ENCODE measurements around the gene ALK.
"Not testable (repeated sequence)": the region's sequence is repeated elsewhere in the genome, so short reads cannot be mapped to it uniquely, and the experiment has no call there.

ALK gene

DNA sequence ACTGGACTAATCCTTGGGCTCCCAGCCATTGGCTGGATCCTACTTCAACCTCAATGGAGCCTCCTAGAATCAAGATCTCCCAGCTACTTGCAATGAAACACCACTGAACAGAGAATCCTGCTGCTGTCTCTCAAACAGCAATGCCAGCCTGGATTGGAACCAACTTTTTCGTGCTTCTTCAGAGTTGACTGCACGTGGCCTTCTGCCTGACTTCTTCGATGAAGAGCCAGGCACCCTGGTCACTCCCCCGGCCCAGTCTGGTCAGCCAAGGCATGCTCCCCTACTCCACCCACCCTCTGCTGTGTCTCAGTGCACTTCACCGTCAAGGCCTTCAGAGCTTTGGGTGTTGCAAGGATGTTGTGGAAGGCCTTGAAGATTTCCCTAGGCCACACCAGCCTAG is 657.5 kb downstream of the ALK start:
- no peak for DNase-seq

- no peak for DNase-seq
Observed at GRCh38 chr2:29262681-29263260, 658.6 kb downstream of the ALK start.

DNA sequence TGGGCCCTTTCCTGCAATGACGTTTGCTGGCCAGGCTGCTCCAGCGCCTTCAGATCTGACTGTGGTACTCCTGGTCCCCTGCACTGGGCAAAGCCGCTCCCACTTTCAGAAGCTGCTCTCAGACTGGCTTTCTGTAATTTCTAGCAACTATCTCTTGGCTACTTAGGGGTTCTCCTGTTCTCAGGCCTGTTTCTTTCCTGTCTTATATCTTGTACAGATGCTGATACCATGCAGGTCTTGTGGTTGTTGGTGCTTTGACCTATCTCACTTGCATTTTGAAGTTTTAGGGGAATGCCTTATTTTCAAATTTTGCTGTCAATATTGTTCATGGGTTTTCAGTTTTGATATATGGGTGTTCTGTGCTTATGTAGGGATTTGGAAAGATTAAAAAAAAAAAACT is 660.4 kb downstream of the ALK start:
- no peak for DNase-seq

DNA sequence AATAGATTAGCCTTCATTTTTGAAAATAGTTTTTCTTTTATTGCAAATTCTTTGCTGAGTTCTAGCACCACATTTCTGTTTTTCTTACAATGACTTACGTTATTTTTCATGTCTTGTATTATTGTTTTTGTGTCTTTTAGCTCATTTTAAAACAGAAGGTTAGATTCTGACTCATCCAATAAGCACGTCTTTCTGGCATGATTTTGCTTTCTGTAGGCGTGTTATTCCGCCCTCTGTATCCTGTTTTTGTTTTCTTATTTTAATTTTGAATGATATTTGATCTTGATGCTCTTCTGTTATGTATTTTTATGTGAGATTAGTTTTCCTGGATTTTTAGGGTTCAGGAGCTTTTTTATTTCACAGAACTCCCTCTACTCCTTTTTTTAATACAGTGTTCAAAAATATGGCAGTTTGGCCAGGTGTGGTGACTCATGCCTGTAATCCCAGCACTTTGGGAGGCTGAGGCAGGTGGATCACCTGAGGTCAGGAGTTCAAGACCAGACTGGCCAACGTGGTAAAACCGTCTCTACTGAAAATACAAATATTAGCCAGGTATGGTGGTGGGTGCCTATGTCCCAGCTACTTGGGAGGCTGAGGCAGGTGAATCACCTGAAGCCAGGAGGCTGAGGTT is 661.1 kb downstream of the ALK start:
- DNase-seq, result no peak

GRCh38 chr2:29259221-29259620 is 662.2 kb downstream of the ALK start:
- no peak for DNase-seq

DNA sequence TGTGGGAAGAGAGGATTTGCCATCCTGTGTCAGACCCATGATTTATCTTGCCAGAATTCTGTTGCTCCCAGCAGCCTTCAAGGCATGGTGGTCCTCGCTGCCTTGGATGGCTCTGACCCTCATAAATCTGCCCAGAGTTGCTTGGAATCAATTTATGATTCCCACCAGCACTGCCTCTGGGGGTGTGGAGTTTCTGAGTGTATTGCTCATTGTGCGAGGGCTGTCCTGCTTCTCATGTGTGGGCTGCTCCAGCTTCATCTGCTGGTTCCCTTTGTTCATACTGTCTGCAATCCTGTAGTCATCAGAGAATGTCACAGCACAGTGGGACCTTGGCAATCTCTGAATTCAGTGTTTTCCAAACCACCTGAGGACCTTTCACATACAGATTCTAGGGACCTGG is 666.4 kb downstream of the ALK start:
- DNase-seq, result no peak

DNA sequence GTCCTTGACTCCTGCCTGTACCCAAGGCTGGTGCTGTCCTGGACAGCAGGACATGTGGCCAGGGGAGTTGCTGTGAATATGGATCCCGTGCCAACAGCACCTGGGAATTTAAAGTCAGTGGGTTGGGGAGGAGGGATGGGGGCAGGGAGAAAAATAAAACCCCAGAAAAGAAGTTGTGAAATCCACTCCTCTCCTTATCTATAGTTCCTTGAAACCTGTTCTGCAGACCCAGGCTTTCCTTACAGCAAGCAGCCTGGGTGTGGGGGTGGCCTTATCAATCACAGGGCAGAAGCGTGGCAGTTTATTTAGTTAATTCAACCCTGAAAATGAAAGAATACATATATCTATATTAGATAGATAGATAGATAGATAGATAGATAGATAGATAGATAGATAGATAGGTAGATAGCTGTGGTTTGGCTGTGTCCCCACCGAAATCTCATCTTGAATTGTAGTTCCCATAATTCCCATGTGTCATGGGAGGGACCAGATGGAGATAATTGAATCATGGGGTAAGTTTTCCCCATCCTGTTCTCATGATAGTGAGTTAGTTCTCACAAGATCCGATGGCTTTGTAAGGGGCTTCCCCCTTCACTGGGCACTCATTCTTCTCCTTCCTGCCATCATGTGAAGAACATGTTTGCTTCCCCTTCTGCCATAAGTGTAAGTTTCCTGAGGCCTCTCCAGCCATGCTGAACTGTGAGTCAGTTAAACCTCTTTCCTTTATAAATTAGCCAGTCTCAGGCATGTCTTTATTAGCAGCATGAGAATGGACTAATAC is 667.7 kb downstream of the ALK start:
- not testable (repeated sequence) for DNase-seq

DNA sequence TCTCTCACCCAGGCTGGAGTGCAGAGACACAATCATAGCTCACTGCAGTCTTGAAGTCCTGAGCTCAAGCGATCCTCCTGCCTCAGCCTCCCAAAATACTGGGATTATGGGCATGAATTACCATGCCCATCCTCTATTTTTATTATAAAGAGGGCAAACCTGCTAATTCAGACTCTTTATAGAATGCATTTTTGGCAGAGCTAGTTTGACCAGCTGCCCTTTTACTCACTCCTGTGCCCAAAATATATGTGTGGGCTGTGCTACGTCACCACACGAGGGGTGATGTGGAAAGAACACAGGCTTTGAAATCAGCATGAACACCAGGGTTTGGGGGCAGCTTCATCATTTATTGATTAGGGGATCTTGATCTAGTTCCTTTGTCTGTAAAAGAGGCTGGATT is 668.4 kb downstream of the ALK start:
- DNase-seq, result no peak

DNA sequence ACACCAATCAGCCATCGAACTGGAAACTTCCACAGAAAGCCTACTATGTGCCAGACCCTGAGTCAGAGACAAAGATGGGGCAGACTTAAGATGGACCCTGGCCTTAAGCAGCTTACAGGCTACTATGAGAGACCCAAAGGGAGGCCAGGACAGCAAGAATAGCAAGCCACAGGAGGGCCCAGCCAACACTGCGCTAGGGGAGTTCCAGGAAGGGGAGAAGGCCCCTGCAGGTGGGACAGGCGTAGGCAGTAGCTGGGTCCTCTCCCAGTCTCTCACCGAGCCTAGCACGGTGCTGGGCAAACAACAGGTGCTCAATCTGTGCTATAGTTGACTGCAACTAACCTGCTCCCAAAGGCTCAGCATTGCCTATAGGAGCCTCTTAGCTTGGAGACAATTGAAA is 670.0 kb downstream of the ALK start:
- DNase-seq, result no peak

GRCh38 chr2:29250977-29251376 is 670.4 kb downstream of the ALK start:
- no peak for DNase-seq

DNA sequence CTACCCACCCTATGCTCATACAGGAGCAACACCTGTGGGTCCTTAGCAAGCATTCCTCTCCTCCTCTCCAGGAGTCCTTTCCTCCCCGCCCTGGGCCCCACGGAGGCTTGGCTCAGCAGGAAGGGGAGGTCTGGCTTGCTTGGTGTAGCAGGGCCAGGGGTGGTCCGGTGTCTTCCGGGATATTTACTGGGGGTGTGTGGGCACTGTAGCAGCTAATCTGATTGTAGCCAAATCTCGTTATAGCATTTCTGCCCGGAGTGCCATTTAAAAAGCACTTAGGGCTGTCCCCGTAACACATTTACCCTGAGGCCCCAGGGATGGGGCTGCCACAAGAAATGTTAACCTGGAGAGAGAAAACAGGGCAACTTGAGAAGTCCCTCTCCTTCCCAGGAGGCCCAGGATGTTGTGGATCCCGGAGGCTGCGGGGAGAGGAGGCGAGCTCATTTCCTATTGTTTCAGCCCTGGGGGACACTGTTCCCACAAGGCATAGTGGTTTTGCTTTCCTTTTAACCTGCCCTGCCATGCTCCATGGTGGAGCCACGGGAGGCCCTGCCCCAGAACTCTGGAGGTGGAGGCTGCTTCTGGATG is 671.6 kb downstream of the ALK start:
- DNase-seq, result no peak

DNA sequence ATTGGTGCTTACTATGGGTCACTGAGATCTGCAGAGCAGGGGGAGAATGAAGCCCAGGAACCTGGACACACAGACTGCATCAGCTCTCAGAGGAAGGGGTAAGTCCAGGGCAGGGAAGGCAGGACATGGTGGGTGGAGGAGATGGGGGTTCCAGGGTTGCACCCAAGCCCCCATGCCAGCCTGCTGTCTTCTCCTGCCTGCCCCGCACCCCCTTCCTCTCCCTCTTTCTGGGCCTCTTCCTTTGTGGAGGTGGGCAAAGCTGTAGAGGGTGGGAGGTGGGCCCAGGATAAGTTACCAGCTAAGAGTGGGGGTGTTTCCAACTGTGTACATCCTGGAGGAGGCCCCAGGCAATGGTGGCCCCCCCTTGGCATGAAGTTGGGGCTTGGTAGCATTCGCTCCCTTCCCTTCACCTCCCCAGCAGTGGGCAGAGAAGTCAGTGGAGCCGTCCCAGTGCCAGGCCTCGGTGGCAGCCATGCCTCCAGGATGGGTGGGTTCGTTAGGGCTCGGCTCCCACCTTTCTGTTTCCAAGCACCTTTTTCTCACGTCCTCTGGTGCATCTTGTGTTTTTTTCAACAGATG is 674.0 kb downstream of the ALK start:
- DNase-seq, result no peak

GRCh38 chr2:29246383-29247300 is 674.7 kb downstream of the ALK start:
- no peak for DNase-seq

DNA sequence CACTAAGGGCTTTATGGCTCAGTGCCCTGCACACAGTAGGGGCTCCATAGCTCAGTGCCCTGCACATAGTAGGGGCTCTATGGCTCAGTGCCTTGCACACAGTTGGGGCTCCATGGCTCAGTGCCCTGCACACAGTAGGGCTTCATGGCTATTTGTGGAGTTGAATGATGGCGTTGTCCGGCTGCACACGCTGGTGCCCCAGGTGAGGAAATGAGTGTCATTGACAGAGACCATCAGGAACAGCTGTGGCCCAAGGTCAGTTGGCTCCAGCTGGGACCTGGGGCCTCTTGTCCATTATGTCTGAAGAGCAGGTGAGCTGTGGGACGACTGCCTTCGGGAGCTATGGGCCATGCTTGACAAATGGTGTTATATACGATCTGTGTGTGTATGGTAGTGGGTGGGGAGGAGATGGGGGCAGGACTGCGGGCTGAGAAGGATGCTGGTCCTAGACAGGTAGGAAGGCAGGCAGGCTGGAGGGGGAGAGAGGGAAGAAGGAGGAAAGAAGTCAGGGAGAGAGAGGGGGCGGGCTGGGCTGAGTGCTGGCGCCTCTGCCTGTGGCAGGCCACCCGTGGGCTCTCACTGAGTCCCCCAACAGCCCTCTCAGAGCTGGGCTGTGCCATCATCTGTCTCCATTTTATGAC is 675.5 kb downstream of the ALK start:
- no peak for DNase-seq

- not testable (repeated sequence) for DNase-seq
Observed at GRCh38 chr2:29245035-29245741, 676.2 kb downstream of the ALK start.

GRCh38 chr2:29242621-29243375 is 678.6 kb downstream of the ALK start:
- no peak for DNase-seq

DNA sequence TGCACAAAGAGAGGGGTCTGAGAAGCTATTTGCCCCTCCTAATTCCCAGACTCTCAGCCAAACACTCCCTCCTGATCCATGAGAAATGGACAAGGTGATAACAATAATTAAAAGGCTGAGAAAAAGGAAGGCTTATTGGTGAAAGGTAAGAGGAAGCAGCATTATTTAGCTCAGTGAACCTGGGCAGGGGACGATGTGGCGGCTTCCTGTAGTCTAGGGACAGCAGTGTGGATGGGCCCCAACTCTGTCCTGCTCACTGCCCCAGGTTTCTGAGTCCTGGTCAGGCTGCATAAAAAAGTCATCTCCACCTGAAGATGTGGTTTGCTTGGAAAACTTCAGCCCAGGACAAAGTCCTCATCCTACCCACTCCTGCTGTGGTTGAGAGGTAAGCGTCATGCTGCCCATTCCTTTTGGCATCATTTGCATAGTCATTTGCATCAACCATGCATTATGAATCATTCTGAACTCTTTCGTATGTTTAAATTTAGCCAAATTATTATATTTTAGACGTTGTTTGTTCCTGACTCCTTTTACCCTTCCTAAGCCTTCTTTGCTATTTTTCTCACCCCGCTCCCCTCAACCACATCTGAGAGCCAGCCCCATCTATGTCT is 679.3 kb downstream of the ALK start:
- no peak for DNase-seq

DNA sequence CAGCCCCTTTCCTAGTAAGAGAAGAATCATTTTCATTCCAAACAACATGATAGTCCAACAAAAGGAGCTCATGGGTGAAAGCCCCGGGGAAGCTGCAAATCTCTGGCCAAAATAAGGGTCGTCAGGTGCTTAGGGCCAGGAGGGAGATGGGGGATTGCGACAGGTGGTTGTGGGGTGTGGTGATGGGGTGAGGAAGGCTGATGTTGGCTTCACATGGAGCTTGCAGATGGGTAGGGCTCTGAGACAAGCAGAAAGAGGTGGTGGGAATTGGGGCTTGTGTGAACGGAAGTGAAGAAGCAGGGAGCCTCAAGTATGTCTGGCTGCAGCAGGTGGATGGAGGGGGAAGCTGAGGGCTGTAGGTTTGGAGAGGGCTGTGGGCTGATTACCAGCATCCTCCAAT is 680.0 kb downstream of the ALK start:
- DNase-seq, result no peak

GRCh38 chr2:29240601-29241000 is 680.8 kb downstream of the ALK start:
- no peak for DNase-seq

All from NCI-H2029 (cell line).